ENCODE results near the gene CLEC11A. TPM values are rescaled to one million over a fixed set of nuclear protein-coding genes. Genes with fewer than 3 reads are reported as not detected.
A peak's percentile ranks its signal among the peaks of the same experiment; 100 is the strongest.
"Not testable (repeated sequence)": the region's sequence is repeated elsewhere in the genome, so short reads cannot be mapped to it uniquely, and the experiment has no call there.

The CLEC11A gene
- total and polyA plus RNA-seq, 2 experiments from 2014 or later = 16.6 to 26.7 TPM

GRCh38 chr19:50750010-50750409, 26.8 kb downstream of the CLEC11A start:
- Histone ChIP-seq H3K36me3 (no peaks in the 10 kb centered on the region), H3K27me3 (no peaks in the 10 kb centered on the region), H3K9me3 (ENCODE audit: low read depth) (no peaks in the 10 kb centered on the region), H3K4me3 (no peak overlapping the region), H3K4me1 (ENCODE audit: low read depth) (no peaks in the 10 kb centered on the region), H3K27ac (no peak overlapping the region)
- TF ChIP-seq, protein P1, sequence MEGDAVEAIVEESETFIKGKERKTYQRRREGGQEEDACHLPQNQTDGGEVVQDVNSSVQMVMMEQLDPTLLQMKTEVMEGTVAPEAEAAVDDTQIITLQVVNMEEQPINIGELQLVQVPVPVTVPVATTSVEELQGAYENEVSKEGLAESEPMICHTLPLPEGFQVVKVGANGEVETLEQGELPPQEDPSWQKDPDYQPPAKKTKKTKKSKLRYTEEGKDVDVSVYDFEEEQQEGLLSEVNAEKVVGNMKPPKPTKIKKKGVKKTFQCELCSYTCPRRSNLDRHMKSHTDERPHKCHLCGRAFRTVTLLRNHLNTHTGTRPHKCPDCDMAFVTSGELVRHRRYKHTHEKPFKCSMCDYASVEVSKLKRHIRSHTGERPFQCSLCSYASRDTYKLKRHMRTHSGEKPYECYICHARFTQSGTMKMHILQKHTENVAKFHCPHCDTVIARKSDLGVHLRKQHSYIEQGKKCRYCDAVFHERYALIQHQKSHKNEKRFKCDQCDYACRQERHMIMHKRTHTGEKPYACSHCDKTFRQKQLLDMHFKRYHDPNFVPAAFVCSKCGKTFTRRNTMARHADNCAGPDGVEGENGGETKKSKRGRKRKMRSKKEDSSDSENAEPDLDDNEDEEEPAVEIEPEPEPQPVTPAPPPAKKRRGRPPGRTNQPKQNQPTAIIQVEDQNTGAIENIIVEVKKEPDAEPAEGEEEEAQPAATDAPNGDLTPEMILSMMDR (IDR thresholded peaks at IDR 0.05; ENCODE audit: low read depth, low read length) = no peak
- DNase-seq (ENCODE audit: low read depth in 1 of 2, low spot score in 1 of 2) = no peak

- Histone ChIP-seq H3K9me3 (ENCODE audit: low read depth) (no peaks in the 10 kb centered on the region), H3K36me3 (no peaks in the 10 kb centered on the region)
- TF ChIP-seq, protein P1 (IDR thresholded peaks at IDR 0.05; ENCODE audit: low read depth, low read length) = no peak
These were observed 30.7 kb downstream of the CLEC11A start for GRCh38 chr19:50753879-50754278.

GRCh38 chr19:50756244-50756643, 33.1 kb downstream of the CLEC11A start:
- not testable (repeated sequence) for H3K27ac ChIP-seq; H3K9me3 ChIP-seq (ENCODE audit: low read depth); H3K4me1 ChIP-seq (ENCODE audit: low read depth); H3K4me3 ChIP-seq; H3K27me3 ChIP-seq; DNase-seq (ENCODE audit: low read depth in 1 of 2, low spot score in 1 of 2); H3K36me3 ChIP-seq

More at GRCh38 chr19:50753879-50754278, 30.7 kb downstream of the CLEC11A start:
- no peak for DNase-seq (ENCODE audit: low read depth in 1 of 2, low spot score in 1 of 2)
- Histone ChIP-seq H3K27me3 (no peaks in the 10 kb centered on the region), H3K27ac (no peak overlapping the region), H3K4me3 (no peak overlapping the region), H3K4me1 (ENCODE audit: low read depth) (no peaks in the 10 kb centered on the region)

GRCh38 chr19:50757624-50758023, 34.5 kb downstream of the CLEC11A start:
- not testable (repeated sequence) for DNase-seq (ENCODE audit: low read depth in 1 of 2, low spot score in 1 of 2); H3K27ac ChIP-seq; H3K9me3 ChIP-seq (ENCODE audit: low read depth); H3K4me1 ChIP-seq (ENCODE audit: low read depth); H3K36me3 ChIP-seq; H3K27me3 ChIP-seq; H3K4me3 ChIP-seq

DNA sequence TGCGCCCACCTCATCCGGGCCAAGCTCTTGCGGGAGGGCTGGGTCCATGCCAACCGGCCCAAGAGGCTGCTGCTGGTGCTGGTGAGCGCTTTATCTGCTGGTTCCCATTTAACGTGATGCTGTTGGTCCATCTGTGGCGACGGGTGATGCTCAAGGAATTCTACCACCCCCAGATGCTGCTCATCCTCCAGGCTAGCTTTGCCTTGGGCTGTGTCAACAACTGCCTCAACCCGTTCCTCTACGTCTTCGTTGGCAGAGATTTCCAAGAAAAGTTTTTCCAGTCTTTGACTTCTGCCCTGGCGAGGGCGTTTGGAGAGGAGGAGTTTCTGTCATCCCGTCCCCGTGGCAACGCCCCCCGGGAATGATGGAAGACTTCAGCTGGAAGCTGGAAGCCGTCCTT, 35.9 kb downstream of the CLEC11A start:
- H3K36me3 ChIP-seq; H3K27ac ChIP-seq; DNase-seq (ENCODE audit: low read depth in 1 of 2, low spot score in 1 of 2); H3K4me3 ChIP-seq; H3K4me1 ChIP-seq (ENCODE audit: low read depth); H3K27me3 ChIP-seq; H3K9me3 ChIP-seq (ENCODE audit: low read depth): not testable (repeated sequence)

- peak in 1 of 2 donors; percentile 30 for DNase-seq (ENCODE audit: low read depth in 1 of 2, low spot score in 1 of 2)
- Histone ChIP-seq H3K9me3 (ENCODE audit: low read depth) (no peaks in the 10 kb centered on the region), H3K27me3 (no peaks in the 10 kb centered on the region), H3K4me1 (ENCODE audit: low read depth) (no peaks in the 10 kb centered on the region), H3K36me3 (no peaks in the 10 kb centered on the region), H3K4me3 (no peak overlapping the region), H3K27ac (no peak overlapping the region)
- TF ChIP-seq, protein P1 (IDR thresholded peaks at IDR 0.05; ENCODE audit: low read depth, low read length) = no peak
These were observed 36.7 kb downstream of the CLEC11A start for GRCh38 chr19:50759886-50760285.

- not testable (repeated sequence) for H3K27ac ChIP-seq; H3K9me3 ChIP-seq (ENCODE audit: low read depth); H3K27me3 ChIP-seq; H3K4me3 ChIP-seq; H3K36me3 ChIP-seq; DNase-seq (ENCODE audit: low read depth in 1 of 2, low spot score in 1 of 2); H3K4me1 ChIP-seq (ENCODE audit: low read depth)
These were observed 38.3 kb downstream of the CLEC11A start for GRCh38 chr19:50761501-50761900.

DNA sequence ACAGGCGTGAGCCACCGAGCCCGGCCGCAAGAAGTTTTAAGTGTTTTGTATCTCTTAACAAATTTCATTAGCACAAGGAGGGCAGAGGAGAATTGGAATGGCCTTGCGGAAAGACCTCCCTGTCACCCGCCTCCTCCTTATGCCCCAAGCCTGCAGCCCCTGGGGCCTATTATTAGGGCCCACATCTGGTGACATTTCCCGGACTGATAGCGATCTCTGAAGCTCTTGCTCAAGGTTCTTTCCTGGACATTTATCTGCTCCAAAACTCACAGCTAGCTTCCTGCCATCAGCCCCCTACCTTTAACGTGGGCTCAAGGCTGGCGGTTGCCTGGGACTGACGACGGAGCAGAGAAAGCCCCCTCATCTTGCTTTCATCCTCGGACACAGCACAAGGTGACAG, 40.4 kb downstream of the CLEC11A start:
- not testable (repeated sequence) for H3K27me3 ChIP-seq; H3K4me1 ChIP-seq (ENCODE audit: low read depth); H3K27ac ChIP-seq; H3K36me3 ChIP-seq; H3K9me3 ChIP-seq (ENCODE audit: low read depth); DNase-seq (ENCODE audit: low read depth in 1 of 2, low spot score in 1 of 2); H3K4me3 ChIP-seq
